HG03135 (cell line): ENCODE measurements around the gene GNG4.
"Not testable (repeated sequence)": the region's sequence is repeated elsewhere in the genome, so short reads cannot be mapped to it uniquely, and the experiment has no call there.

Source experiments
- ATAC-seq: cut with Tn5 transposase; IDR thresholded peaks from one replicate; pipeline ENCODE4 v1.9.1; 2021; ENCODE audit warnings: mild to moderate bottlenecking, moderate library complexity; ENCODE audit not compliant: unreplicated experiment

GNG4 gene

DNA sequence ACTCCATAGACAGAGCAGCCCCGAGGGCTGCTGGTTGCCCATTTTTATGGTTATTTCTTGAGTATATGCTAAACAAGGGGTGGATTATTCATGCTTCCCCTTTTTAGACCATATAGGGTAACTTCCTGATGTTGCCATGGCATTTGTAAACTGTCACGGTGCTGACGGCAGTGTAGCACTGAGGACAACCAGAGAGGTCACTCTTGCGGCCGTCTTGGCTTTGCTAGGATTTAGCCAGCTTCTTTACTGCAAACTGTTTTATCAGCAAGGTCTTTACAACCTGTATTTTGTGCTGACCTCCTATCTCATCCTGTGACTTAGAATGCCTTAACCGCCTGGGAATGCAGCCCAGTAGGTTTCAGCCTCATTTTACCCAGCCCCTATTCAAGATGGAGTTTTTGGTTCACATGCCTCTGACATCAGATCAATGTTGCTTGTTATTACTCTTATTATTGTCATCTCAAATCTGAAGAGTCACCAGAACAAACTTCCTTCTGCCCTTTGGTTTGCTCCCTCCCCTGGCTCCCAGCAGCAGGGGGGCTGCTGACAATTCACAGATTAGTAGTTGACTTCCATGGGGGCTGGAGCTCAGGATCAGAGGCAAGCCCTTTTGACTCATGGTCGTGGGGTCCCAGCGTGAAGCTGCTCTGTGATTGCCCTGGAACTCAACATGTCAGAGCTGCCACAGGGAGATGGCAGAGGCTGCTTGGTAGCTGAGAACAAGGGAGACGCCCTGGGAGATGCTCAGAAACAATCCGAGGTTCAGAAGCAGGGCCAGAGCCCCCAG lies 103.0 kb downstream of the GNG4 start:
- not testable (repeated sequence) for ATAC-seq

DNA sequence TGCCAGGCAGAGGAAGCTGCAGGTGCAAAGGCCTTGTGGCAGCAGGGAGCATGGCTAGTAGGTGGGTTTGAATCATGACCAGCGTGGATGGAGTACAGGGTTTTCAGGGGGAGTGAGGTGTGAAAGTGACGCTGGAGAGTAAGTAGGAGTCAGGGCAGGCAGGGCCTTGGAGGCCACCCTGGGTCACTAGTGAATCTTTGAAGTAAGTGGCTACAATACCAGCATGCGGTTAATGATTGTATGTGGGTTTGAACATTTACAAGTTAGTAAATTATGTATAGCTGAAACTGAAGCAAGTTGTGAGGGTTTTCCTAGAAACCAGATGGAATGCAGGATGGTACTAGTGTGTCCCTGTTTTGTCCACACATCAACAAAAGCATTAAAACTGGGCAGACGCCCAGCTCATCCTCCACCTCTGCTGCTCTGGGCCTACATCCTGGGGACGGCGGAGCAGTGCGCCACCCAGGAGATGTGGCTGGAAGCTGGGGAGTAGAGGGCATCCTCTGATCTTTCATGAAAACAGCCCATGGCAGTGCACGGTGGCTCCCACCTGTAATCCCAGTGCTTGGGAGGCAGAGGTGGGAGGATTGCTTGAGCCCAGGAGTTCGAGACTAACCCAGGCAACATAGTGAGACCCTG lies 104.2 kb downstream of the GNG4 start:
- no peak for ATAC-seq

DNA sequence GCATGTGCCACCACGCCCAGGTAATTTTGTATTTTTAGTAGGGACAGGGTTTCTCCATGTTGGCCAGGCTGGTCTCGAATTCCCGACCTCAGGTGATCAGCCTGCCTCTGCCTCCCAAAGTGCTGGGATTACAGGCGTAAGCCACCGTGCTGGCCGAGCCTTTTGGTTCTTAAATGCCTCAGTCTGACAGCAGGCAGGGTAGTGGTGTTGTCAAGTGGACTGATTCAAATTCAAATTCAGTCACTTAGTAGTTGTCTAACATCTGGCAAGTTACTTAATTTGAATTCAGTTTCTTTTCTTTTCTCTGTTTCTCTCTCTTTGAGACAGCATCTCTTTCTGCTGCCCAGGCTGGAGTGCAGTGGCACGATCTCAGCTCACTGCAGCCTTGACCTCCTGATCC lies 106.7 kb downstream of the GNG4 start:
- not testable (repeated sequence) for ATAC-seq

DNA sequence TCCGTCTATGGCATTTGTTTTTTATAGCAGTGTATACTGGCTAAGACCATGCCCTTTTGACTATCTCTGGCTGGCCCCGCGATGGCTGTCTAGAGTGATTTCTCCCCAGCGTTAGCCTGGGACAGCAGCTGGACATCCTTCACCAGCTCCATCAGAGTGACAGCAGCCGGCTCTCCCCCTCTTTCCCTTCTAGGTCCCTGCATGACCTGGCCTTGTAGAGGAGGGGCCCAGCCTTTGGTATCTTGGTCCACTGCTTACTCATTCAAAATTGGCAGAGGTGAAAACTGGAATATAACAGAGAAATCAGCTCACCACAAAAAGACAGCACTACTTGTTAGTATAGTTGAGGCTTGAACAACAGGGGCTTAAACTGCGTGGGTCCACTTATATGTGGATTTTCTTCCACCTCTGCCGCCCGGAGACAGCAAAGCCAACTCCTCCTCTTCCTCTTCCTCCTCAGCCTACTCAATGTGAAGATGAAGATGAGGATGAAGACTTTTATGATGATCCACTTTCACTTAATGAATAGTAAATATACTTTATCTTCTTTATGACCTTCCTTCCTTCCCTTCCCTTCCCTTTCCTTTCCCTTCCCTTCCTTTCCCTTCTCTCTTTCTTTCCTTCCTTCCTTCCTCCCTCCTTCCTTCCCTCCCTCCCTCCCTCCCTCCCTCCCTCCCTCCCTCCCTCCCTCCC lies 116.0 kb downstream of the GNG4 start:
- no peak for ATAC-seq

DNA sequence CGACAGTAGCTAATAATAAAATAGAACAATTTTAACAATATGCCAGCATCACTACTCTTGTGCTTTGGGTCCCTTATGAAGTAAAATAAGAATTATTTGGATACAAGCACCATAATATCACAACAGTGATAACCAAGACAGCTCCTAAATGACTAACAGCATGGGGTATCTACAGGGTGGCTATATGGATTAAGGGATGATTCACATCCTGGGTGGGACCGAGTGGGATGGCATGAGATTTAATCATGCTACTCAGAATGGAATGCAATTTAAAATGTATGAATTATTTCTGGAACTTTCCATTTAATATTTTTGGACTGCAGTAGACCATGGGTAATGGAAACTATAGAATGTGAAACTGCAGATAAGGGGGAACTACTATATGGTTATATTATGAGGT lies 117.2 kb downstream of the GNG4 start:
- ATAC-seq = no peak

DNA sequence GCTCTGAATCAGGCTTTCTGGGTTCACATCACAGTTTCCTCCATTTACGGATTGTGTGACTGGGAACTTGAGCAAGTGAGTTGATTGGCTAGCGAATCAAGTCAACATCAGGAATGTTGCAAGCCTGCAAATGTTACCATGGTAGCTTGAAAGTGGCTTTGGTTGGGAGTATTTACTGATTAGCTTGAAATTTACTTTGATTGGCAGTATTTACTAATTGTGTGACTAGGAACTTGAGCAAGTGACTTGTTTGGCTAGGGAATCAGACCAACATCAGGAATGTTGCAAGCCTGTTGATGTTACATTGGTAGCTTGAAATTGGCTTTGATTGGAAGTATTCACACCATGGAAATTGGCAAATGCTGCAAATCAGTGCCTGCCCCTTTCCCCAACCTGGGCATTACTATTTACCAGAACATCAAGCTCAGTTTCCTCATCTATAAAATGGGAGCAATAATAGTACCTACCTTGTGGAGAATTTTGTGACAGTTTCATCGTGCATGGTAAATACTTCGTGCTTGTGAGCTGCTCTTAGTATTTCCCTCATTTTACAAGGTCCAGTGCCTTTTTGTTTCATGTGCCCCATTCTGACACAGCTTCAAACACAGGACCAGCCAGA lies 122.3 kb downstream of the GNG4 start:
- no peak for ATAC-seq

DNA sequence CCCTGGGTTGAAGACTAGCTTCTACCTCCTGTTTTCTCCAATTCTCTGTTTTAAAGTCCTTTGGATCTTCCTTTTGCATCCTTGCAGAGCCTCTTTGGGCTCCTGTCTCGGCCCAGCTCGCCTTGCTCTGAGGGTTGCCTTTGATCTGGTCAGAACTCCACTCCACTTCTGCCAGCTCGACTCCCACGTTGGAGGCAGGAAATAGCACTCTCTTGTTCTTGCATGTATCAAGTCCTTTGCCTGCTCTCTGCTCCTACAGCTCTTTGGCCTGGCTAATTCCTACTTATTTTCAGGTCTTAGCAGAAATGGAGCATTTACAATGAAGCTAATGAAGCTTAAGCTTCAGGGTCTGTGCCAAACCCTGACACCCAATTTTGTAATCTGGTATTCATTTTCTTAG lies 124.3 kb downstream of the GNG4 start:
- no peak for ATAC-seq

DNA sequence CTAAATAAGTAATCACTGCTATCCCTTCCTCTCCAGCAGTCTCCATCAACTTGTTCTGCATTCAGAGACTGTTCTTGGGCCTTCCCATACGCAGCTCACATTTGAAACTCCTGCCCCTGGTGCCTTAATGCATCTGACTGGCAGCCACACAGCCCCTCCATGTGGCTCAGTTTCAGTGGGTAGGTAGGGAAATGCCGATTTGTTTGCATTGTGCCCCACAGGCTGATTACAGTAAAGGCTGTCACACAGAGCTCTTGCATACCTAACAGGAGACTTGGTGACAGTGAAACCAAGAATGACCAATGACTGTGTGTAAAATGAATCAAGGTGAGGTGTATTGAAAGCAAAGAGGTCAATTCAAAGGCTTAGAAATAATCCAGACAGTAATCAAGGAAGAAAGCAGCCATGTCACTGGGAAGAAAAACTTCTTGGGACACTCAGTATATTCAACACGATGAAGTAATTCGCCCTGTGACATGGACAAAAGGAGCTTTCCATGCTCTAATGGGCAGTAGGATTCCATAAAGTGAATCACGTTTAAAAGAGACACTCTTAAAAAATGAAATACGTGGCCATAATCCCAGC lies 132.6 kb downstream of the GNG4 start:
- no peak for ATAC-seq

DNA sequence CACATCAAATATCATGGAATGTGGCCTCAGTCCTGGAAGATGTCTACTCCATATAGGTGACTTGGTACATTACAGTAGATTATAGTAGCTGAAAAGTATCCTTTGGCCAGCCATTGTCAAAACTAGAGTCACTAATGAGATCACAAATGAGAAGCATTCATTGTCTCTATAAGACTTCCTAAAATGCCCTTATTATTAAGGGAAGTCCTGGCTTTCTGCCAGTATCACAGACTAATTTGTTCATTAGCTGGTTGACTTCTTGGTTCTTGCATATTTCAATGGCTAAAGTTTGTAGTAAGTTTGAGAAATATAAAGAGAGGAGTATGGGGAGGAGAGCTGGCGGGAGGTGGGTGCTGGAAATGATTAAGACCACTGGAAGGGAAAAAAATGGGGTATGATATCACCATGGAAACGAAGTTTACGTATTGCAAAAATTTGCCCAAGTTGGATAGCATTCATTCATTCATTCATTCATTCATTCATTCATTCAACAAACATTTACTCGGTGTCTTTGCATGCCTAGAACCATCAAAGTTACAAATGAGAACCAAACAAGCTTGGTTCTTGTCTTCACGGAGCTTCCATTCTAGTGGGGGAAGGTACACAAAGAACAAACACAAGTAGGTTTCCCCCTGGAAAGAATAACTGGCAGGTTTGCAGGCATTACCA lies 133.6 kb downstream of the GNG4 start:
- no peak for ATAC-seq

DNA sequence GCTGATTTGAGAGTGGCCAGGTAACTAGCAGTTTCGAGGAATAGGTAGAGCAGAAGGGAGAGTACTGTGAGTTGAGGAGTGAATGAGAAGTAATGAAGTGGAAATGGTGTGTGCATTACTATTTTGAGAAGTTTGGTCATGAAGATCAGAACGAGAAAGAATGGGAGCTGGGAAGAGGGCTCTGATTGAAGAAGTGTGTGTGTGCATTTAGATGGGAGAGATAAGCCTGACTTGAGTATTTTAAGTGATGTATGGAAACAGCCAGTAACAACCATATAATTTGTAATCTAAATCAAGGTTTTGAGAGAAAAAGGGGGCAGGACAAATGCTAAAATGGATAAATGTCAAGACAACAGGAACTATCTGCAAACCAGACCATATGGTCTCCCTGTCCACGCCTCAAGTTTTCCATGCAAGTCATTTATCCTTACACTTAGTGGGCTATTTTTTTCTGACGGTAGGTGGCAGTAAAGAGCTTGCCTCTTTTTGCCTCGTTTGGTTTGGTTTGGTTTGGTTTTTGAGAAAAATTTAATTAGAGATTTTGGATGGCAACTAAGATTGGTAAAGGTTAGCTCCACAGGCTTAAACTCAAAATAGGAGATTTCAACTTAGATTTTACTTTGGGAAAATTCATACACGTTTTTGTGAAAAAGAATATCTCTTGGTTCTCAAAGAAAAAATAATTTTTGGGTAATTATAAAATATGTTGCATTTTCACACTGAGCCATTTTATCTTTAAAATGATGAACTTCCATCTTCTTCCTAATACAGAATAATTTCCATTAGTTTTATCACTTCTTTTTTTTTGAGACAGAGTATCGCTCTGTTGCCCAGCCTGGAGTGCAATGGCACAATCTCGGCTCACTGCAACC lies 135.9 kb downstream of the GNG4 start:
- no peak for ATAC-seq

DNA sequence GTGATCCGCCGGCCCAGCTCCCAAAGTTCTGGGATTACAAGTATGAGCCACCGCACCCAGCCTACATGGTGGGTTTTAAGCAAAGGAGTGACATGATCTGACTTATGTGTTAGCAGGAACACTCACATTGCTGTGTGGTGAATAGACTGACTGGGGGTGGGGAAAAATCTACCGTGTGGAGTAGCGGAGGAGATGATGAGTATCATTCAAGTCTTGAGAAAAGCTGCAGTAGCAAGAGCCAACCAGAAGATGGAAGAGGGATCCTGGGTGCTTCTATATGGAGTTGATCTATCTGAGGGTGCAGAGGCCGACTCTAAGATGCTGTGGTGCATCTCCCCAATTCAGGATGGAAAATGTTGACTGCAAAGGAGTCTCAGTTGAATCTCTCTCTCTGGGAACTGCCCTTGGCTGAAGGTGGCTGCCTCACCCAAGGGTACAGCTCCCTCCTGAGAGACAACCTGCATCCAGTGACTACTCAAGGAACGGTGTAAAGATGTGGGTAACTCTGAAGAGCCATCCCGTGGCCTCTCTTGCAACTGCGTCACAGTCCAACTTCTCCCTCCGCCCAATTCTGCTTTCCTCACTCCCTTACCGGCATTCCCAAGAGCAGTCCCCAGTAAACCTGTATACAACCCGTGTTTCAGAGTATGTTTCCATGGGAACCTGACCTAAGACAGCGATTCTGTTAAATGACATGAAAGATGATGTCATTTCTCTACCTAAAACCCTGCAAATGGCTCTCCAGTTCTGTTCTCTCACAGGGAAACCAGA lies 137.9 kb downstream of the GNG4 start:
- no peak for ATAC-seq

DNA sequence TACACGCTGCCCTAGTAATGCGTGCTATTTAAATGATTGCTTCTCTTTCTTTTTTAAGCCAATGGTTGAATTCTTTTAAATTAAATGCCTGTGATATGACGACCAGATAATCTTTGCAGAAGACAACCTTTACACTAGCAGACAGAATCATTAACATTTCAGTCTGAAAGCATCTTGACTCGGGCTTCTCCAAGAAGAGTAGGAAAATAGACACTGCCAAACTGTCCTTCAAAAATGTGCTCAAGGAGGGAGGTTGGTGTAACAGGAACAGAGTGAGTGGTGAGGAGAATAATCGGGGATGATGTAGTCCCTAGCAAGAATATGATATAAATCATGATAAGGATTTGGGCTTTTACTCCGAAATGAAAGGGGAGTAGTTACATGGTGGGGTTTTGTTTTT lies 138.8 kb downstream of the GNG4 start:
- no peak for ATAC-seq

DNA sequence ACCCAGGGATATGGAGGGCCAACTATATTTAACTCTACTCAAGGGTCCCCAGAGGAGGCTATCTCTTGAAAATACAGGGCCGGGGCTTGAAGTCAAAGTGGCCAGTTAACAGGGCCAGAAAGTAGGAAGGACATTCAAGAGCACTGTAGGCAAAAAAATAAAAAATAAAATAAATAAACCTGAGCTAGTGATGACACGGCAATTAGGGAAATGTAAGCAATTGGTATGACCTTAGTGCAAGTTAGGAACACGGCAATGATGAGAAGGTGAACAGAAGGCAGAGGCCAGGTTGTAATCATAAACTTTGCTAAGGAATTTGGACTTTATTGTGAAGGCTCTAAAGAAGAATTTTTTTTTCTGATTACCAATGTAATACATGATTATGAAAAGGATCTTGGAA lies 142.0 kb downstream of the GNG4 start:
- no peak for ATAC-seq

DNA sequence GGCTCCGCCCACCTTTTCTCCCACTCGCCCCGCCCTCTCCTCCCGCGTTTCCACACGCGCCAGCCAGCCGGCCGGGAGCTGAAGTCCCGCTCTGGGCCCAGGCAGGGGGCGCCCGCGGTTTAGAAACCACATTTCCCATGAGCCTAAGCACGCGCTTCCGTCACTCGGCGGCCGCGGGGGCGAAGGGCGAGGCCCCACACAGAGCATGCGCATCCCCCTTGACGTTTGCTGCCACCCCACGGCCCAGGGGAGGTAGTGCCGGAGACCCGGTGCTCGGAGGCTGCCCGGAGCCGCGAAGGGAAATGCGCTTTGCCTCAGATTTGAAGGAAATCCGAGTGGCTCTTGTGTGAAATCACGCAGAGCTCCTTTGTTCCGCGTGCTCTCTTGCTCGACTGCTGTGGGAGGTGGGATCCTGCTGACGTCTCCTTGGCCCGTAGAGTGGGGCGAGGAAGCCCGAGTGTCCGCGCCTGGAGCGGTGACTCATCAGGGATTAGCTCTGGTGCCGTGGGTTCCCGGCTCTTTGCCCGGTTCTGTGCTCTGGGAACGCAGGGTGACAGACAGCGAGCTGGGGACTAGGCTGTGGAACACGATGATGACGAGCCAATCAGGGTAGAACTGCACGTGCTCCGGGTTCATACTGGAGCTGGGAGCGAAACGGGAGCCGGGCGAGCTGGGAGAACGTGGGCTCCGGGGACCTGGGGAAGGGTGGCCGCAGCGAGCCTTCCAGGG lies 144.9 kb downstream of the GNG4 start:
- peak; percentile 68 for ATAC-seq

DNA sequence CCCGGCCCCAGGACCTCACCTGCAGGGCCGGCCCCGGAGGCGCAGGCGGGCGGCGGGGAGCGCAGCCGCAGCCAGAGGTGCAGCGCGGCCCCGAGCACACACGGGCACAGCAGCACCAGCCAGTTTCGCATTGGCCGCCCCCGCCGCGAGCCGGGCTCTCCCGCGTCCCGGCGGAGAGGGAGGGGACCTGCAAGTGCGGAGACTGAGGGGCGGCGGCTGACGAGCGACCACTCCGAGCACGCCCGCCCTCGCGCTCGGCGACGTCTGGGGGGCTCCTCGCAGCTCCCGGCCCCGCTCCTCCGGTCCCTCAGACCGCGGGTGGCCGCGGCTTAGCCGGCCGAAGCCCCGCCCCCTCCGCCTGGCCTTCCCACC lies 145.5 kb downstream of the GNG4 start, which contains the start of gene B3GALNT2:
B3GALNT2 (minus strand) TSS at position 331 of the 372 bp plus-strand sequence; CDS start at position 131, 200 bp downstream.
- ATAC-seq = peak; percentile 41

DNA sequence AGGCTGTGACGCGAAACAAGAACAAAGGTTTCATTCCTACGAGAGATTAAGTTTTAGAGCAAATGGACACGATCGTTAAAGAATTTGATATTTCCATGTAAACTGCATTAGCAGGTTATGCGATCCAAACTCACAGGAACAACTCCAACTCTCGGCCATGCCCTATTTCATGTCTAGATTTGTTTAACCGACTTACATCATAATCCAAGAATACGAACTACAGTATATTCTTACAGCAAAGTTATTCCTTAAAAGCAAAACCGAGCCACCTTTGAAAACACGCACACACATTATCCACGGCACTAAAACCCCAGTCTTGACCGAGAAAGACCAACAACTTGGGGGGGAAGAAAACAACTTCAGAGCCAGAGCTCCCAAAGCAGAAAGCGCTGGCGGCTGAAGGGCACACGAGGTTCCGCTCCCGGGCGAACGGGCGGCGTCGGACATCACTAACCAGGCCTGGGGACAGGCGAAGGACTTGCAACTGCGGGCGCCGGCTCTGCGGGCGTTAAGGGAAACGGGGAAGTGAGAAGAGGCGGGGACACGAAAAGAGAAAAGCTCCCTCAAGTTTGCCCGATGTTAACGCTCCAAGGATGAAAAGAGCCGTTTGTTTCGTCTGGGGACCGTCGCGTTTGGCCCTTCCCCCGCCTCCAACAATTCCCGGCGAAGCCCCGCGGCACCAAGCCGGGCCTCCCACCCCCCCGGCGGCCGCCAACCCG lies 146.0 kb downstream of the GNG4 start:
- ATAC-seq = peak; percentile 16

DNA sequence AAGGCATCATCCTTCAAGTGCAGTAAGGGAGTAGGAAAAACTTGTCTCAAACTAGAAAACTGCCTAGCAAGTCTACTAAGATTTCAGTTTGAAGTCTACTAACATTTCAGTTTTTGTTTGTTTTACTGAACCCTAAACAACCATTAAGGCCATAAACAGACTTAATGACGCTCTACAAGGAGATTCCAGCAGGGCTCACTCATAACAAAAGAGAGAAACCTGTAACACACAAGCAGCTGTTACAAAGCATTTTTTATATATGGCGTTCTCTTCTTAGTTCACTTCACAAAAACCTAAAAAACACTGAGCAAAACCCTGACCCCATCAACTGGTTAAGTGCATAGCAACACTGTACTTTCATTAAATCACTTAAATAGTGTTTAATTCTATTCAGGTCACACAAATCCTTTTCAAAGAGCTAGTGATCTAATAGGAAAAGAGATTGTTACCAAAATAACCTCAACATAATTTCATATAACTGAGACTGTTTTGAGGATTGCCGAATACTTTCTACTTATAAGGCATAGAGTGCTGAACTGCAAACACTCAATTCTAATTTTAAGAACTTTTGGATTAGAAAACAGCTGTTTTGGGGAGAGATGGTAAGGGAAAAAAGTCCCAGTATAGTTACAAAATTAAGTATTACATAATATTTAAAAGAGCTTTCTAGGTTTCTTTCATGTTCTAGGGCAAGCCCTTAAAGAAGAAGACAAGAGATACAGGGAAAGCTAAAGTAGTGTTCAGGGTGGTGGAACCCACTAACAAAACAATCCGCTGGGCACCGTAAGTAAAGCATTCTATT lies 146.8 kb downstream of the GNG4 start:
- ATAC-seq = no peak
